CD14-positive monocyte (primary cell): Measurements from ENCODE around the gene PRPF4. TPM values are rescaled to one million over a fixed set of nuclear protein-coding genes. Genes with fewer than 3 reads are reported as not detected.
"Not testable (repeated sequence)": the region's sequence is repeated elsewhere in the genome, so short reads cannot be mapped to it uniquely, and the experiment has no call there.

ENCODE experiments used
- DNase-seq, 3 donors: peaks; one replicate each; pipeline ENCODE4 v3.0.0-alpha.2; 2011 to 2022
- H2AFZ ChIP-seq: 2 replicates; pipeline ENCODE4 v1.6.0; 2012; ENCODE audit warnings: mild to moderate bottlenecking, low read depth, low read length, inconsistent platforms; ENCODE audit not compliant: insufficient read depth, poor library complexity, severe bottlenecking
- H3K27ac ChIP-seq, 2 donors: 1 replicate in 1 of 2; 2 replicates in 1 of 2; pipeline ENCODE4 v1.5.1; 2012 to 2013; ENCODE audit warnings: low read length in 2 of 2, control low read depth in 1 of 2, inconsistent platforms in 1 of 2, low read depth in 1 of 2, mild to moderate bottlenecking in 1 of 2
- H3K27me3 ChIP-seq, 2 donors: one replicate each; pipeline versions ENCODE4 v1.6.0 to v1.6.1; 2011 to 2013; ENCODE audit warnings: low read length in 2 of 2; ENCODE audit not compliant: control insufficient read depth in 2 of 2, insufficient read depth in 2 of 2
- H3K36me3 ChIP-seq, 2 donors: replicated peaks in 1 of 2; 1 replicate in 1 of 2; 2 replicates in 1 of 2; pipeline versions ENCODE4 v1.5.1 to v1.6.1; 2012 to 2013; ENCODE audit warnings: low read length in 2 of 2, control low read depth in 1 of 2, inconsistent platforms in 1 of 2, mild to moderate bottlenecking in 1 of 2; ENCODE audit not compliant: insufficient read depth in 2 of 2, control insufficient read depth in 1 of 2
- H3K4me1 ChIP-seq, 2 donors: 1 replicate in 1 of 2; 2 replicates in 1 of 2; pipeline versions ENCODE4 v1.5.1 to v1.6.1; 2012 to 2013; ENCODE audit warnings: low read length in 2 of 2, control low read depth in 1 of 2, inconsistent platforms in 1 of 2, mild to moderate bottlenecking in 1 of 2, moderate library complexity in 1 of 2; ENCODE audit not compliant: insufficient read depth in 2 of 2, control insufficient read depth in 1 of 2
- H3K4me2 ChIP-seq: replicated peaks from 2 replicates; pipeline ENCODE3; 2012; ENCODE audit warnings: low read length, moderate library complexity, mild to moderate bottlenecking; ENCODE audit not compliant: poor library complexity, severe bottlenecking; ENCODE audit errors: extremely low read depth
- H3K4me3 ChIP-seq, 3 experiments: fragments of 200-600 bp in 1 of 3; sonication (generic) in 1 of 3; replicated peaks in 1 of 3; 1 replicate in 2 of 3; 2 replicates in 1 of 3; pipeline ENCODE4 v1.5.1; 2011 to 2013; ENCODE audit warnings: low read length in 3 of 3, mild to moderate bottlenecking in 3 of 3, control low read depth in 2 of 3, low read depth in 2 of 3, inconsistent platforms in 1 of 3, moderate library complexity in 1 of 3
- H3K79me2 ChIP-seq: 2 replicates; pipeline ENCODE4 v1.6.0; 2012; ENCODE audit warnings: mild to moderate bottlenecking, control low read depth, inconsistent platforms, low read length, moderate library complexity; ENCODE audit not compliant: insufficient read depth
- H3K9ac ChIP-seq: 2 replicates; pipeline ENCODE4 v1.6.0; 2017; ENCODE audit warnings: low read length, mild to moderate bottlenecking; ENCODE audit not compliant: insufficient read depth, poor library complexity, severe bottlenecking
- H3K9me3 ChIP-seq, 2 donors: replicated peaks in 1 of 2; 1 replicate in 1 of 2; 2 replicates in 1 of 2; pipeline versions ENCODE4 v1.5.1 to v1.6.1; 2012 to 2013; ENCODE audit warnings: low read length in 2 of 2, control low read depth in 1 of 2; ENCODE audit not compliant: control insufficient read depth in 1 of 2, insufficient read depth in 1 of 2
- H4K20me1 ChIP-seq: 2 replicates; pipeline ENCODE4 v1.6.0; 2012; ENCODE audit warnings: mild to moderate bottlenecking, low read length, control low read depth, moderate library complexity; ENCODE audit not compliant: insufficient read depth
- H3K27ac Mint-ChIP-seq, 7 donors: one replicate each; pipeline ENCODE4 v1.8.0; 2020; ENCODE audit warnings: mild to moderate bottlenecking in 7 of 7, mixed read lengths in 7 of 7, moderate library complexity in 6 of 7, inconsistent platforms in 2 of 7
- H3K27me3 Mint-ChIP-seq, 3 donors: one replicate each; pipeline ENCODE4 v1.8.0; 2021 to 2022; ENCODE audit warnings: low read depth in 3 of 3, mild to moderate bottlenecking in 3 of 3, mixed read lengths in 3 of 3, moderate library complexity in 3 of 3, inconsistent platforms in 1 of 3
- H3K36me3 Mint-ChIP-seq, 2 donors: one replicate each; pipeline ENCODE4 v1.8.0; 2020; ENCODE audit warnings: mixed read lengths in 2 of 2, inconsistent platforms in 1 of 2, mild to moderate bottlenecking in 1 of 2
- H3K4me1 Mint-ChIP-seq: one replicate; pipeline ENCODE4 v1.8.0; 2020; ENCODE audit warnings: mild to moderate bottlenecking, mixed read lengths
- H3K4me3 Mint-ChIP-seq, 2 donors: one replicate each; pipeline ENCODE4 v1.8.0; 2020; ENCODE audit warnings: mild to moderate bottlenecking in 2 of 2, mixed read lengths in 2 of 2, moderate library complexity in 1 of 2
- H3K9me3 Mint-ChIP-seq, 7 donors: one replicate each; pipeline ENCODE4 v1.8.0; 2020 to 2022; ENCODE audit warnings: mixed read lengths in 7 of 7, mild to moderate bottlenecking in 6 of 7, moderate library complexity in 6 of 7, inconsistent platforms in 2 of 7
- CTCF ChIP-seq: fragments of 200-600 bp; IDR thresholded peaks from one replicate; pipeline ENCODE4 v1.8.0; 2022; ENCODE audit warnings: antibody characterized with exemption, mild to moderate bottlenecking
- WGBS: methylation state at CpG from one replicate; pipeline ENCODE4 v1.1.5; 2013; ENCODE audit warnings: missing lambda C conversion rate; ENCODE audit not compliant: insufficient coverage; 5-methylcytosine and 5-hydroxymethylcytosine counted together
- intact Hi-C, 2 donors: fragments of 100-400 bp; cut with micrococcal nuclease; formaldehyde crosslinking; loops; one replicate each; pipeline versions ENCODE4 v1.15.0 to v1.15.1; 2023
- polyA plus RNA-seq, 3 donors: library from polyadenylated mRNA; depleted of rRNA in 1 of 3; unstranded in 2 of 3; stranded (reverse) in 1 of 3; fragments of 300-500 nt in 2 of 3; fragments of >200 nt in 1 of 3; fragmentation: Illumina TruSeq in 2 of 3; gene quantifications; 1 replicate in 2 of 3; 2 replicates in 1 of 3; pipeline ENCODE4 v1.2.3, GENCODE V29; 2012 to 2021

PRPF4 gene
- polyA plus RNA-seq, 3 donors: 13.0 to 23.8 (median 22.1) TPM

- H3K27me3 Mint-ChIP-seq: peaks cover 0 to 2% (median 0%) of the 10 kb centered on the region in 3 donors
- peaks cover 8% of the 10 kb centered on the region for H3K4me1 Mint-ChIP-seq
- H3K36me3 ChIP-seq: peaks cover 0 to 2% of the 10 kb centered on the region in 2 donors
- no peak overlapping the region for H3K4me2 ChIP-seq
- peaks cover 0 to 8% of the 10 kb centered on the region in 2 donors for H3K4me1 ChIP-seq
- H3K27ac ChIP-seq: peak overlapping the region in 1 of 2 donors; percentile 9
- no peaks in the 10 kb centered on the region for H3K27me3 ChIP-seq
- DNase-seq: no peak
- intact Hi-C loops: no loop called here
- H3K9me3 Mint-ChIP-seq: peaks cover 0 to 8% (median 0%) of the 10 kb centered on the region in 7 donors
- no peak overlapping the region for H3K4me3 Mint-ChIP-seq
- 94% methylated on average over 2 of the region's 6 CpGs for WGBS
- peaks cover 0 to 6% of the 10 kb centered on the region in 2 donors for H3K9me3 ChIP-seq
- peaks cover 8% of the 10 kb centered on the region for H3K79me2 ChIP-seq
- H3K27ac Mint-ChIP-seq: peak overlapping the region in 2 of 7 donors; percentile 8 to 37
- no peak overlapping the region for H3K4me3 ChIP-seq
- no peak for TF ChIP-seq CTCF
- H3K36me3 Mint-ChIP-seq: peaks cover 11 to 22% of the 10 kb centered on the region in 2 donors
- H3K9ac ChIP-seq: no peak overlapping the region
- H4K20me1 ChIP-seq: peaks cover 25% of the 10 kb centered on the region
- H2AFZ ChIP-seq: no peak overlapping the region
These were observed 28.5 kb upstream of the PRPF4 start for GRCh38 chr9:113246928-113247327.

- H3K27ac Mint-ChIP-seq: no peak overlapping the region
- peaks cover 0 to 6% of the 10 kb centered on the region in 2 donors for H3K9me3 ChIP-seq
- peaks cover 7 to 22% of the 10 kb centered on the region in 2 donors for H3K36me3 Mint-ChIP-seq
- no peak overlapping the region for H2AFZ ChIP-seq
- H3K27me3 Mint-ChIP-seq: no peaks in the 10 kb centered on the region
- no peak overlapping the region for H3K4me3 Mint-ChIP-seq
- peaks cover 0 to 8% of the 10 kb centered on the region in 2 donors for H3K4me1 ChIP-seq
- H3K4me3 ChIP-seq: no peak overlapping the region
- H3K9ac ChIP-seq: no peak overlapping the region
- TF ChIP-seq CTCF: no peak
- no peak overlapping the region for H3K27ac ChIP-seq
- DNase-seq: no peak
- H3K36me3 ChIP-seq: peaks cover 0 to 2% of the 10 kb centered on the region in 2 donors
- peaks cover 8% of the 10 kb centered on the region for H3K79me2 ChIP-seq
- H3K27me3 ChIP-seq: no peaks in the 10 kb centered on the region
- peaks cover 0 to 8% (median 0%) of the 10 kb centered on the region in 7 donors for H3K9me3 Mint-ChIP-seq
- H4K20me1 ChIP-seq: peaks cover 25% of the 10 kb centered on the region
- intact Hi-C loops: no loop called here
- no peak overlapping the region for H3K4me2 ChIP-seq
- H3K4me1 Mint-ChIP-seq: peaks cover 8% of the 10 kb centered on the region
These were observed 27.8 kb upstream of the PRPF4 start for GRCh38 chr9:113247640-113248039.

GRCh38 chr9:113249661-113250060, 25.8 kb upstream of the PRPF4 start:
- H2AFZ ChIP-seq, DNase-seq, H3K4me1 Mint-ChIP-seq, H3K36me3 ChIP-seq, H3K9me3 ChIP-seq, H3K4me3 Mint-ChIP-seq, H3K27me3 Mint-ChIP-seq, H3K9ac ChIP-seq, H3K4me1 ChIP-seq, H3K4me2 ChIP-seq, H3K27ac ChIP-seq, H3K27ac Mint-ChIP-seq, intact Hi-C loops, H3K9me3 Mint-ChIP-seq, H3K4me3 ChIP-seq, H3K27me3 ChIP-seq: not testable (repeated sequence)
- peaks cover 7 to 32% of the 10 kb centered on the region in 2 donors for H3K36me3 Mint-ChIP-seq
- Histone ChIP-seq H4K20me1 (peaks cover 21% of the 10 kb centered on the region), H3K79me2 (peaks cover 17% of the 10 kb centered on the region)
- WGBS: no CpG with 5 or more reads among the region's 2 CpGs
